Measurements from ENCODE around the gene GBF1. TPM values are rescaled to one million over a fixed set of nuclear protein-coding genes. Genes with fewer than 3 reads are reported as not detected.

GBF1 gene
- total and polyA plus RNA-seq, 2 of the 13 experiments (the other 11 are each of a cell fraction or from before 2014, with no cell fraction given): 17.1 to 21.9 TPM

GRCh38 chr10:102342458-102342857 is 97.1 kb downstream of the GBF1 start:
- intact Hi-C loops (cut with micrococcal nuclease; ENCODE audit: unreplicated experiment) (no loop called here), in situ Hi-C loops (cut with HindIII; ENCODE audit: extremely low pct_ligation_motif_present, low pct_unique_long_range_greater_than_20kb) (no loop called here)
- no peaks in the 10 kb centered on the region for H3K9me3 ChIP-seq (ENCODE audit: low read length)
- H3K36me3 ChIP-seq (replicated peaks in 1 of 2; ENCODE audit: control insufficient read depth in 1 of 2, insufficient read depth in 2 of 2, low read length in 2 of 2): peaks cover 6 to 21% of the 10 kb centered on the region in 2 experiments; a peak in 4 of 5 replicates
- H2AFZ ChIP-seq (ENCODE audit: low read length): no peak overlapping the region
- no TSS peak for BruUV-seq (replicated peaks)
- POLR2A ChIA-PET: no interaction called here
- H3K27me3 ChIP-seq (ENCODE audit: control insufficient read depth in 1 of 2, insufficient read depth in 2 of 2, low read length in 2 of 2): no peaks in the 10 kb centered on the region
- H3K4me3 ChIP-seq (replicated peaks in 1 of 3; ENCODE audit: insufficient read depth in 1 of 3, low read depth in 2 of 3, low read length in 3 of 3): no peak overlapping the region
- CTCF ChIA-PET (ENCODE audit: low intra/inter-chr PET ratio, low total read pairs): no interaction called here
- no peaks in the 10 kb centered on the region for H4K20me1 ChIP-seq (ENCODE audit: insufficient read depth, low read length)
- no peak overlapping the region for H3K9ac ChIP-seq (ENCODE audit: insufficient read depth, low read depth, low read length)
- 48% methylated on average over 2 of the region's 2 CpGs for WGBS (ENCODE audit: low lambda C conversion rate)
- no peak for FAIRE-seq
- no peak for TF ChIP-seq ZNF891 (CRISPR knock-in tag; IDR thresholded peaks at IDR 0.05)
- no peak for TF ChIP-seq ZFP36 (IDR thresholded peaks at IDR 0.05; ENCODE audit: borderline replicate concordance, low read depth, low read length, partially characterized antibody)
- no peak for TF ChIP-seq ZNF652 (CRISPR knock-in tag; IDR thresholded peaks at IDR 0.05; ENCODE audit: borderline replicate concordance, low read depth)
- no peak for TF ChIP-seq TMF1 (CRISPR knock-in tag; IDR thresholded peaks at IDR 0.05; ENCODE audit: low read depth)
- no peak for TF ChIP-seq NCOR1 (IDR thresholded peaks at IDR 0.05; ENCODE audit: borderline replicate concordance, low read length)
- TF ChIP-seq NKX3-1 (CRISPR knock-in tag; IDR thresholded peaks at IDR 0.05): no peak
- no peak for TF ChIP-seq ZBTB39 (CRISPR knock-in tag; IDR thresholded peaks at IDR 0.05)
- no peak for TF ChIP-seq ZNF777 (CRISPR knock-in tag; IDR thresholded peaks at IDR 0.05)
- TF ChIP-seq ZFX (CRISPR knock-in tag; IDR thresholded peaks at IDR 0.05; ENCODE audit: low read depth): no peak
- no peak for TF ChIP-seq ZNF18 (CRISPR knock-in tag; IDR thresholded peaks at IDR 0.05; ENCODE audit: insufficient replicate concordance)
- no peak for TF ChIP-seq ZBTB49 (CRISPR knock-in tag; IDR thresholded peaks at IDR 0.05; ENCODE audit: borderline replicate concordance)
- TF ChIP-seq HNF4G (IDR thresholded peaks at IDR 0.05; ENCODE audit: borderline replicate concordance, low read depth, low read length): no peak
- TF ChIP-seq HNF4G (CRISPR knock-in tag; IDR thresholded peaks at IDR 0.05; ENCODE audit: borderline replicate concordance, low read depth): no peak
- DNase-seq (ENCODE audit: low spot score): no peak
- H3K27ac ChIP-seq (ENCODE audit: extremely low read length, insufficient read depth, low read length): no peak overlapping the region
- no peaks in the 10 kb centered on the region for H3K4me1 ChIP-seq (ENCODE audit: insufficient read depth, low read length)
- no peak for ATAC-seq
- no peaks in the 10 kb centered on the region for H3K79me2 ChIP-seq (ENCODE audit: insufficient read depth, low read length)
- no peak overlapping the region for H3K4me2 ChIP-seq (ENCODE audit: low read depth, low read length)
